Bronchial epithelial cell (primary cell): ENCODE results near the gene TXN2. TPM values are rescaled to one million over a fixed set of nuclear protein-coding genes. Genes with fewer than 3 reads are reported as not detected.
"Not testable (repeated sequence)": the region's sequence is repeated elsewhere in the genome, so short reads cannot be mapped to it uniquely, and the experiment has no call there.

Experiments used
- DNase-seq: peaks from one replicate; pipeline ENCODE4 v3.0.0-alpha.2; 2010; ENCODE audit warnings: low read depth
- FAIRE-seq: peaks from 2 replicates; lab custom pipeline; 2011; peaks lifted over from hg19 to GRCh38; lab: Jason Lieb, UNC
- H3K27me3 ChIP-seq: 2 replicates; pipeline ENCODE4 v1.5.1; 2011; ENCODE audit warnings: low read length; ENCODE audit not compliant: control insufficient read depth, insufficient read depth
- H3K36me3 ChIP-seq: 2 replicates; pipeline ENCODE4 v1.5.1; 2011; ENCODE audit warnings: low read length; ENCODE audit not compliant: control insufficient read depth, insufficient read depth
- H3K4me3 ChIP-seq: 2 replicates; pipeline ENCODE4 v1.5.1; 2011; ENCODE audit warnings: mild to moderate bottlenecking, low read depth, low read length, control low read depth
- CTCF ChIP-seq: IDR thresholded peaks from 2 replicates; pipeline ENCODE4 v1.5.1; 2011; ENCODE audit warnings: mild to moderate bottlenecking, moderate library complexity, low read length, control low read depth, inconsistent platforms; ENCODE audit not compliant: insufficient read depth, severe bottlenecking
- total RNA-seq: library from RNA; depleted of rRNA; stranded (reverse); fragments of >200 nt; gene quantifications from 2 replicates; pipeline ENCODE4 v1.2.1, GENCODE V29; 2014

The TXN2 gene
- total RNA-seq, 1 donor from 2014 or later = 17.9 TPM

GRCh38 chr22:36452250-36452977, 29.0 kb downstream of the TXN2 start:
- no peak for DNase-seq
- no peak for FAIRE-seq
- TF ChIP-seq CTCF = no peak

GRCh38 chr22:36450923-36451322, 30.5 kb downstream of the TXN2 start:
- FAIRE-seq, H3K36me3 ChIP-seq, DNase-seq, H3K27me3 ChIP-seq, H3K4me3 ChIP-seq: not testable (repeated sequence)

More at GRCh38 chr22:36452250-36452977, 29.0 kb downstream of the TXN2 start:
- no peaks in the 10 kb centered on the region for H3K36me3 ChIP-seq
- H3K4me3 ChIP-seq = no peak overlapping the region
- no peaks in the 10 kb centered on the region for H3K27me3 ChIP-seq

GRCh38 chr22:36449596-36450175, 31.8 kb downstream of the TXN2 start:
- no peaks in the 10 kb centered on the region for H3K36me3 ChIP-seq
- FAIRE-seq (no peak), DNase-seq (no peak)
- TF ChIP-seq CTCF = no peak
- no peaks in the 10 kb centered on the region for H3K27me3 ChIP-seq
- no peak overlapping the region for H3K4me3 ChIP-seq

GRCh38 chr22:36447632-36448031, 33.8 kb downstream of the TXN2 start:
- no peak for DNase-seq
- H3K27me3 ChIP-seq = no peaks in the 10 kb centered on the region
- no peak for TF ChIP-seq CTCF
- no peak for FAIRE-seq
- no peaks in the 10 kb centered on the region for H3K36me3 ChIP-seq
- H3K4me3 ChIP-seq = no peak overlapping the region

- no peak for FAIRE-seq
These were observed 36.2 kb downstream of the TXN2 start for GRCh38 chr22:36445158-36445668.

More at GRCh38 chr22:36445158-36445668, 36.2 kb downstream of the TXN2 start:
- no peak for TF ChIP-seq CTCF
- H3K4me3 ChIP-seq = no peak overlapping the region
- no peaks in the 10 kb centered on the region for H3K36me3 ChIP-seq
- DNase-seq = no peak
- no peaks in the 10 kb centered on the region for H3K27me3 ChIP-seq
